ENCODE measurements around the gene EHD1. TPM values are rescaled to one million over a fixed set of nuclear protein-coding genes. Genes with fewer than 3 reads are reported as not detected.
A peak's percentile ranks its signal among the peaks of the same experiment; 100 is the strongest.

EHD1 gene
- total and polyA plus RNA-seq, 9 of the 15 experiments (the other 6 are each of a cell fraction or from before 2014, with no cell fraction given) = 0.46 to 65.0 (median 16.4) TPM

DNA sequence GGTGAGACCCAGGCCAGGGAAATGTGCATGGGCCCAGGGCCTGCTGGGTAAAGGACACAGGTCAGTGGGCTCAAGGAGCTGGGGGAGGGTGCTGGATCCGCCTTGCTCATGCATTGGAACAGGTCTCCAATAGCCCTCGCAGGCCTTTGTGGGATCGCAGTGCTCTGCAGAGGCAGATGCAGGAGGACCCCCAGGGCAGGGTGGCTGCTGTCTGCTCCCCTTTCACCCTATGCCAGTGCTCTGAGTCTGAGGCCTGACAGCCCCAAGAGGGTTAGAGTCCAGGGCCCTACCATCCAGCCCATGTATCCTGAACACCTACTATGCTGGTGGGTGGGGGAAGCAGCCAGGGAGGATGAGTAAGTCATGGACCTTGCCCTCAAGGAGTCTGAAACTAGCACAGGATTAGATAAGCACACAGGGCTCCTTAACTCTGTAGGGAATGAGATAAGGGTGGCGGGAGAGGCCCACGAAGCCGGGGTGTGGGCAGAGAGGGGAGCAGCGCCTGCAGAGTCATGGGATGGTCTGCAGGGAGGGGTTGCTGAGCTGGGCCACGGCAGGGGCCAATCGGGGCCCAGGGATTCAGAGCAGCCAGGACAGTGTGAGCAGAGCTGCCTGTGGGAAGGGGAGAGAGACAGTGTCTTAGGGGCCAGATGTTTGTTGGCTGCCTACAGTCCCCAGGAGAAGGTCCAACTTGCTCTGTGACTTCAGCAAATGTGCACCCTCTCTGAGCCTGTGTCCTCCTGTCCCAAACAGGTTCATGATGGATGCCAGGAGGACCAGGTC, 10.5 kb upstream of the EHD1 start (continued):
- TF ChIP-seq, protein P1, sequence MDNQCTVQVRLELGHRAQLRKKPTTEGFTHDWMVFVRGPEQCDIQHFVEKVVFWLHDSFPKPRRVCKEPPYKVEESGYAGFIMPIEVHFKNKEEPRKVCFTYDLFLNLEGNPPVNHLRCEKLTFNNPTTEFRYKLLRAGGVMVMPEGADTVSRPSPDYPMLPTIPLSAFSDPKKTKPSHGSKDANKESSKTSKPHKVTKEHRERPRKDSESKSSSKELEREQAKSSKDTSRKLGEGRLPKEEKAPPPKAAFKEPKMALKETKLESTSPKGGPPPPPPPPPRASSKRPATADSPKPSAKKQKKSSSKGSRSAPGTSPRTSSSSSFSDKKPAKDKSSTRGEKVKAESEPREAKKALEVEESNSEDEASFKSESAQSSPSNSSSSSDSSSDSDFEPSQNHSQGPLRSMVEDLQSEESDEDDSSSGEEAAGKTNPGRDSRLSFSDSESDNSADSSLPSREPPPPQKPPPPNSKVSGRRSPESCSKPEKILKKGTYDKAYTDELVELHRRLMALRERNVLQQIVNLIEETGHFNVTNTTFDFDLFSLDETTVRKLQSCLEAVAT (IDR thresholded peaks at IDR 0.05) = 0 out of 4 replicates have a peak, but pooled peaks have one; percentile 34 to 49
- TF ChIP-seq SP2 (IDR thresholded peaks at IDR 0.05; ENCODE audit: extremely low read depth, low read depth, low read length, poor library complexity, severe bottlenecking) = no peak
- TF ChIP-seq MYBL2 (IDR thresholded peaks at IDR 0.05; ENCODE audit: low read depth) = no peak
- no peak for TF ChIP-seq MYBL2 (CRISPR knock-in tag; IDR thresholded peaks at IDR 0.05; ENCODE audit: borderline replicate concordance)
- TF ChIP-seq, protein P2, sequence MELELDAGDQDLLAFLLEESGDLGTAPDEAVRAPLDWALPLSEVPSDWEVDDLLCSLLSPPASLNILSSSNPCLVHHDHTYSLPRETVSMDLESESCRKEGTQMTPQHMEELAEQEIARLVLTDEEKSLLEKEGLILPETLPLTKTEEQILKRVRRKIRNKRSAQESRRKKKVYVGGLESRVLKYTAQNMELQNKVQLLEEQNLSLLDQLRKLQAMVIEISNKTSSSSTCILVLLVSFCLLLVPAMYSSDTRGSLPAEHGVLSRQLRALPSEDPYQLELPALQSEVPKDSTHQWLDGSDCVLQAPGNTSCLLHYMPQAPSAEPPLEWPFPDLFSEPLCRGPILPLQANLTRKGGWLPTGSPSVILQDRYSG (tag; conservative IDR thresholded peaks at IDR 0.05; ENCODE audit: low read depth) = no peak
- no peak for TF ChIP-seq RFX5 (IDR thresholded peaks at IDR 0.05; ENCODE audit: low read depth, low read length)
- TF ChIP-seq, protein P3, sequence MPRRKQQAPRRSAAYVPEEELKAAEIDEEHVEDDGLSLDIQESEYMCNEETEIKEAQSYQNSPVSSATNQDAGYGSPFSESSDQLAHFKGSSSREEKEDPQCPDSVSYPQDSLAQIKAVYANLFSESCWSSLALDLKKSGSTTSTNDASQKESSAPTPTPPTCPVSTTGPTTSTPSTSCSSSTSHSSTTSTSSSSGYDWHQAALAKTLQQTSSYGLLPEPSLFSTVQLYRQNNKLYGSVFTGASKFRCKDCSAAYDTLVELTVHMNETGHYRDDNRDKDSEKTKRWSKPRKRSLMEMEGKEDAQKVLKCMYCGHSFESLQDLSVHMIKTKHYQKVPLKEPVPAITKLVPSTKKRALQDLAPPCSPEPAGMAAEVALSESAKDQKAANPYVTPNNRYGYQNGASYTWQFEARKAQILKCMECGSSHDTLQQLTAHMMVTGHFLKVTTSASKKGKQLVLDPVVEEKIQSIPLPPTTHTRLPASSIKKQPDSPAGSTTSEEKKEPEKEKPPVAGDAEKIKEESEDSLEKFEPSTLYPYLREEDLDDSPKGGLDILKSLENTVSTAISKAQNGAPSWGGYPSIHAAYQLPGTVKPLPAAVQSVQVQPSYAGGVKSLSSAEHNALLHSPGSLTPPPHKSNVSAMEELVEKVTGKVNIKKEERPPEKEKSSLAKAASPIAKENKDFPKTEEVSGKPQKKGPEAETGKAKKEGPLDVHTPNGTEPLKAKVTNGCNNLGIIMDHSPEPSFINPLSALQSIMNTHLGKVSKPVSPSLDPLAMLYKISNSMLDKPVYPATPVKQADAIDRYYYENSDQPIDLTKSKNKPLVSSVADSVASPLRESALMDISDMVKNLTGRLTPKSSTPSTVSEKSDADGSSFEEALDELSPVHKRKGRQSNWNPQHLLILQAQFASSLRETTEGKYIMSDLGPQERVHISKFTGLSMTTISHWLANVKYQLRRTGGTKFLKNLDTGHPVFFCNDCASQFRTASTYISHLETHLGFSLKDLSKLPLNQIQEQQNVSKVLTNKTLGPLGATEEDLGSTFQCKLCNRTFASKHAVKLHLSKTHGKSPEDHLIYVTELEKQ (CRISPR knock-in tag; IDR thresholded peaks at IDR 0.05) = no peak
- TF ChIP-seq, protein P4, sequence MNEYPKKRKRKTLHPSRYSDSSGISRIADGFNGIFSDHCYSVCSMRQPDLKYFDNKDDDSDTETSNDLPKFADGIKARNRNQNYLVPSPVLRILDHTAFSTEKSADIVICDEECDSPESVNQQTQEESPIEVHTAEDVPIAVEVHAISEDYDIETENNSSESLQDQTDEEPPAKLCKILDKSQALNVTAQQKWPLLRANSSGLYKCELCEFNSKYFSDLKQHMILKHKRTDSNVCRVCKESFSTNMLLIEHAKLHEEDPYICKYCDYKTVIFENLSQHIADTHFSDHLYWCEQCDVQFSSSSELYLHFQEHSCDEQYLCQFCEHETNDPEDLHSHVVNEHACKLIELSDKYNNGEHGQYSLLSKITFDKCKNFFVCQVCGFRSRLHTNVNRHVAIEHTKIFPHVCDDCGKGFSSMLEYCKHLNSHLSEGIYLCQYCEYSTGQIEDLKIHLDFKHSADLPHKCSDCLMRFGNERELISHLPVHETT (CRISPR knock-in tag; conservative IDR thresholded peaks at IDR 0.05 in 1 of 2, IDR thresholded peaks at IDR 0.05 in 1 of 2) = peak in 1 of 2 experiments; percentile 72; a peak in 2 of 4 replicates
- TF ChIP-seq CREM (IDR thresholded peaks at IDR 0.05; ENCODE audit: low read depth) = peak; percentile 81
- peak in 1 of 2 experiments; percentile 94; a peak in 2 of 4 replicates for TF ChIP-seq HDAC1 (IDR thresholded peaks at IDR 0.05)
- no peak for TF ChIP-seq TFAM (CRISPR knock-in tag; conservative IDR thresholded peaks at IDR 0.05)
- TF ChIP-seq, protein P5, sequence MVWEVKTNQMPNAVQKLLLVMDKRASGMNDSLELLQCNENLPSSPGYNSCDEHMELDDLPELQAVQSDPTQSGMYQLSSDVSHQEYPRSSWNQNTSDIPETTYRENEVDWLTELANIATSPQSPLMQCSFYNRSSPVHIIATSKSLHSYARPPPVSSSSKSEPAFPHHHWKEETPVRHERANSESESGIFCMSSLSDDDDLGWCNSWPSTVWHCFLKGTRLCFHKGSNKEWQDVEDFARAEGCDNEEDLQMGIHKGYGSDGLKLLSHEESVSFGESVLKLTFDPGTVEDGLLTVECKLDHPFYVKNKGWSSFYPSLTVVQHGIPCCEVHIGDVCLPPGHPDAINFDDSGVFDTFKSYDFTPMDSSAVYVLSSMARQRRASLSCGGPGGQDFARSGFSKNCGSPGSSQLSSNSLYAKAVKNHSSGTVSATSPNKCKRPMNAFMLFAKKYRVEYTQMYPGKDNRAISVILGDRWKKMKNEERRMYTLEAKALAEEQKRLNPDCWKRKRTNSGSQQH (CRISPR knock-in tag; IDR thresholded peaks at IDR 0.05) = peak; percentile 58; the same call in 1 of the 2 replicates
- TF ChIP-seq TRIM28 (IDR thresholded peaks at IDR 0.05) = peak; percentile 94
- 0 out of 2 replicates have a peak, but pooled peaks have one; percentile 26 for TF ChIP-seq HDGF (IDR thresholded peaks at IDR 0.05)
- peak; percentile 87 for TF ChIP-seq ZEB2 (IDR thresholded peaks at IDR 0.05)
- no peak for TF ChIP-seq ZSCAN29 (IDR thresholded peaks at IDR 0.05)
- TF ChIP-seq MIER1 (IDR thresholded peaks at IDR 0.05; ENCODE audit: low read depth) = no peak
- no peak for TF ChIP-seq ZNF165 (CRISPR knock-in tag; IDR thresholded peaks at IDR 0.05; ENCODE audit: borderline replicate concordance)
- TF ChIP-seq NFE2 (IDR thresholded peaks at IDR 0.05; ENCODE audit: low read depth) = peak; percentile 89

All from K562 (cell line).